ENCODE data around the gene CACNG4. TPM values are rescaled to one million over a fixed set of nuclear protein-coding genes. Genes with fewer than 3 reads are reported as not detected.

CACNG4 gene
- total and polyA plus RNA-seq, 2 of the 4 experiments (the other 2 are of a cell fraction): under 0.01 to 0.53 TPM

DNA sequence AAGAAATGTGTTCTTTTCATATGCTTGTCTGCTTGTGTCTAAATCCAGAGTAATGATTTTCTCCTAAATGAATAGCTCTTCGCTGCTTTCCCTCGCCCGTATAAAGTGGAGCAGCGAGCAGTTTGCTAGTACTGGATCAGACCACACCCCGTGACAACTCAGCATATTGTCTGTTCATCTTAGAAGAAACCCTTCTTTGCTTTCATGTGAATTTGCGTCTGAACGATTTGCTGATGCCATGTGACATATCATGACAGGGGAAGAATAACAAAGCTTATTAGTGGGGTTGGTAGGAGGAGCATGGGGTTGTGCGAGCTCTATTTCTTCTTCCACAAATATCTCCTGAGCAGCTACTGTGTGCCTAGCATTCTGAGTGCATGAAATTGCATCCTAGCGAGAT, 44.1 kb upstream of the CACNG4 start:
- H2BK20ac ChIP-seq (ENCODE audit: low read depth, low read length): no peak overlapping the region
- H4K5ac ChIP-seq (ENCODE audit: low read depth, low read length): no peak overlapping the region
- no peaks in the 10 kb centered on the region for H3K9me1 ChIP-seq (ENCODE audit: insufficient read depth, low read length)
- intact Hi-C loops (cut with micrococcal nuclease) (no loop called here), in situ Hi-C loops (cut with MboI; ENCODE audit: low sequenced_read_pairs) (no loop called here), dilution Hi-C loops (cut with HindIII; ENCODE audit: low sequenced_read_pairs, unreplicated experiment) (no loop called here)
- no peak overlapping the region for H2AFZ ChIP-seq (replicated peaks; ENCODE audit: low read length, poor library complexity)
- ATAC-seq (ENCODE audit: low read depth): no peak
- no peak overlapping the region for H3K4me3 ChIP-seq (ENCODE audit: insufficient read depth, low read depth, low read length)
- H3K9me3 ChIP-seq (ENCODE audit: control insufficient read depth, insufficient read depth, low read length): peaks cover 4% of the 10 kb centered on the region
- no peak overlapping the region for H3K18ac ChIP-seq (ENCODE audit: low read depth, low read length)
- H3K56ac ChIP-seq (ENCODE audit: extremely low read depth, insufficient read depth, low read length): no peak overlapping the region
- H4K91ac ChIP-seq (ENCODE audit: insufficient read depth, low read depth, low read length): no peak overlapping the region
- H3K79me1 ChIP-seq (ENCODE audit: low read depth in 1 of 2, low read length in 2 of 2): no peaks in the 10 kb centered on the region
- no peaks in the 10 kb centered on the region for H3K4me1 ChIP-seq (ENCODE audit: control insufficient read depth, insufficient read depth, low read length)
- no peak overlapping the region for H2BK120ac ChIP-seq (ENCODE audit: low read depth, low read length)
- H3K36me3 ChIP-seq (ENCODE audit: control insufficient read depth, insufficient read depth, low read length): no peaks in the 10 kb centered on the region
- no peak overlapping the region for H3K9ac ChIP-seq (ENCODE audit: low read depth, low read length)
- H4K8ac ChIP-seq (ENCODE audit: low read depth in 2 of 2, low read length in 2 of 2): no peak overlapping the region
- H3K4ac ChIP-seq (ENCODE audit: low read depth, low read length): no peak overlapping the region
- no peak overlapping the region for H3K23ac ChIP-seq (ENCODE audit: low read depth, low read length)
- H2BK15ac ChIP-seq (ENCODE audit: low read depth, low read length): no peak overlapping the region
- DNase-seq: no peak
- WGBS, 2 experiments (ENCODE audit: extremely low coverage in 2 of 2, insufficient read length in 1 of 2): 53% methylated on average over 5 of the region's 9 CpGs; no CpG with 5 or more reads in 1 of the 2 experiments
- no peak overlapping the region for H3K14ac ChIP-seq (replicated peaks; ENCODE audit: low read depth, low read length)
- H2AK9ac ChIP-seq (replicated peaks; ENCODE audit: low read depth, low read length, poor library complexity): no peak overlapping the region
- H3K27me3 ChIP-seq (ENCODE audit: control insufficient read depth, insufficient read depth, low read length): peaks cover 34% of the 10 kb centered on the region
- POLR2A ChIA-PET (ENCODE audit: unreplicated experiment): no interaction called here
- BruUV-seq (replicated peaks): no TSS peak
- no peak overlapping the region for H3K27ac ChIP-seq (ENCODE audit: insufficient read depth, low read length)
- no peaks in the 10 kb centered on the region for H4K20me1 ChIP-seq (ENCODE audit: insufficient read depth, low read length)
- TF ChIP-seq NFE2L2 (IDR thresholded peaks at IDR 0.05; ENCODE audit: low read depth, low read length) (no peak), SMC3 (IDR thresholded peaks at IDR 0.05; ENCODE audit: low read depth, low read length) (no peak), RFX5 (IDR thresholded peaks at IDR 0.05; ENCODE audit: low read depth, low read length) (no peak), MAFK (IDR thresholded peaks at IDR 0.05; ENCODE audit: low read depth, low read length) (no peak), CHD1 (IDR thresholded peaks at IDR 0.05; ENCODE audit: low read depth, low read length) (no peak), MXI1 (IDR thresholded peaks at IDR 0.05; ENCODE audit: borderline replicate concordance, low read depth, low read length) (no peak), RAD21 (IDR thresholded peaks at IDR 0.05; ENCODE audit: low read length) (no peak), FOS (IDR thresholded peaks at IDR 0.05; ENCODE audit: low read depth, low read length) (no peak), CEBPB (IDR thresholded peaks at IDR 0.05; ENCODE audit: low read depth, low read length) (no peak), POLR2A (IDR thresholded peaks at IDR 0.05; ENCODE audit: low read depth, low read length) (no peak), MAZ (IDR thresholded peaks at IDR 0.05; ENCODE audit: borderline replicate concordance, low read depth, low read length) (no peak), BHLHE40 (IDR thresholded peaks at IDR 0.05; ENCODE audit: low read depth, low read length) (no peak)
- TF ChIP-seq, protein P1, sequence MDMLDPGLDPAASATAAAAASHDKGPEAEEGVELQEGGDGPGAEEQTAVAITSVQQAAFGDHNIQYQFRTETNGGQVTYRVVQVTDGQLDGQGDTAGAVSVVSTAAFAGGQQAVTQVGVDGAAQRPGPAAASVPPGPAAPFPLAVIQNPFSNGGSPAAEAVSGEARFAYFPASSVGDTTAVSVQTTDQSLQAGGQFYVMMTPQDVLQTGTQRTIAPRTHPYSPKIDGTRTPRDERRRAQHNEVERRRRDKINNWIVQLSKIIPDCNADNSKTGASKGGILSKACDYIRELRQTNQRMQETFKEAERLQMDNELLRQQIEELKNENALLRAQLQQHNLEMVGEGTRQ (IDR thresholded peaks at IDR 0.05; ENCODE audit: low read depth, low read length): no peak
- TF ChIP-seq, protein P2, sequence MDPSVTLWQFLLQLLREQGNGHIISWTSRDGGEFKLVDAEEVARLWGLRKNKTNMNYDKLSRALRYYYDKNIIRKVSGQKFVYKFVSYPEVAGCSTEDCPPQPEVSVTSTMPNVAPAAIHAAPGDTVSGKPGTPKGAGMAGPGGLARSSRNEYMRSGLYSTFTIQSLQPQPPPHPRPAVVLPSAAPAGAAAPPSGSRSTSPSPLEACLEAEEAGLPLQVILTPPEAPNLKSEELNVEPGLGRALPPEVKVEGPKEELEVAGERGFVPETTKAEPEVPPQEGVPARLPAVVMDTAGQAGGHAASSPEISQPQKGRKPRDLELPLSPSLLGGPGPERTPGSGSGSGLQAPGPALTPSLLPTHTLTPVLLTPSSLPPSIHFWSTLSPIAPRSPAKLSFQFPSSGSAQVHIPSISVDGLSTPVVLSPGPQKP (IDR thresholded peaks at IDR 0.05; ENCODE audit: borderline replicate concordance, low read depth, low read length): no peak
- TF ChIP-seq, protein P3, sequence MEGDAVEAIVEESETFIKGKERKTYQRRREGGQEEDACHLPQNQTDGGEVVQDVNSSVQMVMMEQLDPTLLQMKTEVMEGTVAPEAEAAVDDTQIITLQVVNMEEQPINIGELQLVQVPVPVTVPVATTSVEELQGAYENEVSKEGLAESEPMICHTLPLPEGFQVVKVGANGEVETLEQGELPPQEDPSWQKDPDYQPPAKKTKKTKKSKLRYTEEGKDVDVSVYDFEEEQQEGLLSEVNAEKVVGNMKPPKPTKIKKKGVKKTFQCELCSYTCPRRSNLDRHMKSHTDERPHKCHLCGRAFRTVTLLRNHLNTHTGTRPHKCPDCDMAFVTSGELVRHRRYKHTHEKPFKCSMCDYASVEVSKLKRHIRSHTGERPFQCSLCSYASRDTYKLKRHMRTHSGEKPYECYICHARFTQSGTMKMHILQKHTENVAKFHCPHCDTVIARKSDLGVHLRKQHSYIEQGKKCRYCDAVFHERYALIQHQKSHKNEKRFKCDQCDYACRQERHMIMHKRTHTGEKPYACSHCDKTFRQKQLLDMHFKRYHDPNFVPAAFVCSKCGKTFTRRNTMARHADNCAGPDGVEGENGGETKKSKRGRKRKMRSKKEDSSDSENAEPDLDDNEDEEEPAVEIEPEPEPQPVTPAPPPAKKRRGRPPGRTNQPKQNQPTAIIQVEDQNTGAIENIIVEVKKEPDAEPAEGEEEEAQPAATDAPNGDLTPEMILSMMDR (conservative IDR thresholded peaks at IDR 0.05; ENCODE audit: low read depth, low read length): no peak
- CTCF ChIA-PET: no interaction called here
- H2BK5ac ChIP-seq (ENCODE audit: low read depth, low read length, poor library complexity, severe bottlenecking): no peak overlapping the region
- H2AK5ac ChIP-seq (ENCODE audit: low read depth, low read length): no peak overlapping the region
- no peak overlapping the region for H3K4me2 ChIP-seq (ENCODE audit: low read depth, low read length)

Measured in IMR-90 (cell line).